Measurements from ENCODE around the gene FNDC3A.

GRCh38 chr13:49241296-49241695 is 265.6 kb downstream of the FNDC3A start:
- TF ChIP-seq EZH2 (IDR thresholded peaks at IDR 0.05) (no peak), CTCF (IDR thresholded peaks at IDR 0.05) (no peak)

Data from neural progenitor cell (in vitro differentiated cells).